ENCODE results near the gene SEMA6C. TPM values are rescaled to one million over a fixed set of nuclear protein-coding genes. Genes with fewer than 3 reads are reported as not detected.

SEMA6C gene
- total and polyA plus RNA-seq, 2 donors (not counting 1 experiment from before 2014, with no cell fraction given): 0.76 to 0.99 TPM

DNA sequence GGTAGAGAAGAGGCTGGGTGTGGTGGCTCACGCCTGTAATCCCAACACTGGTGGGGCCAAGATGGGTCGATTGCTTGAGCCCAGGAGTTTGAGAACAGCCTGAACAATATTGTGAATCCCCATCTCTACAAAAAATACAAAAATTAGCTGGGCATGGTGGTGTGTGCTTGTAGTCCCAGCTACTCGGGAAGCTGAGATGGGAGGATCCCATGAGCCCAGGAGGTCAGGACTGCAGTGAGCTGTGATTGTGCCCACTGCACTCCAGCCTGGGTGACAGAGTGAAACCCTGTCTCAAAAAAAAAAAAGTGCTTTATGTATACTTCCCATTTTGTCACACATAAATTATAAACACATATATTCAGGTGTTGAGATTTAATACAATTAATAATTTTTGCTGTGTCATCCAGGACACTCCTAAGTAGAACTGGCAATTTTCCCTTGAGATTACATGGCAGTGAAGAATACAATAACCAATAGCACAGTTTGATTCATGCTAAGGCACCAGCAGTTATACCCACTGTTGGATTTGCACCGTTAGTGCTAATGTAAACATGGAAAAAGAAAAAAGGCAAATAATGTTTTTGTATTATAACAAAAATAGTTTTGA is 60.4 kb downstream of the SEMA6C start:
- no peaks in the 10 kb centered on the region for H3K36me3 ChIP-seq (ENCODE audit: control insufficient read depth, insufficient read depth, low read length)
- H4K20me1 ChIP-seq (ENCODE audit: control insufficient read depth, extremely low read depth, insufficient read depth, low read length): no peaks in the 10 kb centered on the region
- no peaks in the 10 kb centered on the region for H3K9me3 ChIP-seq (ENCODE audit: control insufficient read depth, insufficient read depth, low read depth, low read length)
- DNase-seq (ENCODE audit: low read depth in 2 of 2): no peak
- H2AFZ ChIP-seq (ENCODE audit: low read length): no peak overlapping the region
- H3K4me2 ChIP-seq (ENCODE audit: extremely low read depth, insufficient read depth, low read length): no peak overlapping the region
- TF ChIP-seq, protein P1, sequence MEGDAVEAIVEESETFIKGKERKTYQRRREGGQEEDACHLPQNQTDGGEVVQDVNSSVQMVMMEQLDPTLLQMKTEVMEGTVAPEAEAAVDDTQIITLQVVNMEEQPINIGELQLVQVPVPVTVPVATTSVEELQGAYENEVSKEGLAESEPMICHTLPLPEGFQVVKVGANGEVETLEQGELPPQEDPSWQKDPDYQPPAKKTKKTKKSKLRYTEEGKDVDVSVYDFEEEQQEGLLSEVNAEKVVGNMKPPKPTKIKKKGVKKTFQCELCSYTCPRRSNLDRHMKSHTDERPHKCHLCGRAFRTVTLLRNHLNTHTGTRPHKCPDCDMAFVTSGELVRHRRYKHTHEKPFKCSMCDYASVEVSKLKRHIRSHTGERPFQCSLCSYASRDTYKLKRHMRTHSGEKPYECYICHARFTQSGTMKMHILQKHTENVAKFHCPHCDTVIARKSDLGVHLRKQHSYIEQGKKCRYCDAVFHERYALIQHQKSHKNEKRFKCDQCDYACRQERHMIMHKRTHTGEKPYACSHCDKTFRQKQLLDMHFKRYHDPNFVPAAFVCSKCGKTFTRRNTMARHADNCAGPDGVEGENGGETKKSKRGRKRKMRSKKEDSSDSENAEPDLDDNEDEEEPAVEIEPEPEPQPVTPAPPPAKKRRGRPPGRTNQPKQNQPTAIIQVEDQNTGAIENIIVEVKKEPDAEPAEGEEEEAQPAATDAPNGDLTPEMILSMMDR (conservative IDR thresholded peaks at IDR 0.05 in 1 of 2, IDR thresholded peaks at IDR 0.05 in 1 of 2; ENCODE audit: low read depth in 1 of 2, low read length in 2 of 2): no peak
- TF ChIP-seq EZH2 (IDR thresholded peaks at IDR 0.05; ENCODE audit: low read length, missing control alignments): no peak
- no peaks in the 10 kb centered on the region for H3K4me1 ChIP-seq (ENCODE audit: control insufficient read depth, extremely low read depth, insufficient read depth, low read length)
- no peak overlapping the region for H3K4me3 ChIP-seq (replicated peaks in 1 of 4; ENCODE audit: control extremely low read depth in 1 of 4, insufficient read depth in 1 of 4, low read depth in 3 of 4, low read length in 4 of 4)
- no peaks in the 10 kb centered on the region for H3K27me3 ChIP-seq (ENCODE audit: control insufficient read depth, insufficient read depth, low read length)
- no peak overlapping the region for H3K27ac ChIP-seq (ENCODE audit: insufficient read depth, low read length)
- no peaks in the 10 kb centered on the region for H3K79me2 ChIP-seq (ENCODE audit: control insufficient read depth, insufficient read depth, low read length)
- no peak overlapping the region for H3K9ac ChIP-seq (ENCODE audit: insufficient read depth, low read length)

Other genes with a start within 250 kb of the SEMA6C start
- 26.7 and 30.7 TPM in 2 replicates for gene SETDB1, start 220.3 kb downstream of the SEMA6C start, total RNA-seq
- 25.3 and 27.0 TPM in 2 replicates for gene SETDB1, start 220.3 kb downstream of the SEMA6C start, polyA plus RNA-seq
- 138 and 190 TPM in 2 replicates for gene CERS2, start 171.8 kb downstream of the SEMA6C start, total RNA-seq
- 201 and 254 TPM in 2 replicates for gene CERS2, start 171.8 kb downstream of the SEMA6C start, polyA plus RNA-seq
- gene ANXA9, start 164.3 kb downstream of the SEMA6C start, total RNA-seq: under 0.01 and 0.33 TPM in 2 replicates
- 0.03 and 0.07 TPM in 2 replicates for gene ANXA9, start 164.3 kb downstream of the SEMA6C start, polyA plus RNA-seq
- 9.2 and 17.3 TPM in 2 replicates for gene MINDY1, start 139.7 kb downstream of the SEMA6C start, total RNA-seq
- gene MINDY1, start 139.7 kb downstream of the SEMA6C start, polyA plus RNA-seq: 10.1 and 11.7 TPM in 2 replicates
- 6.3 and 7.2 TPM in 2 replicates for gene PRUNE1, start 138.2 kb downstream of the SEMA6C start, total RNA-seq
- gene PRUNE1, start 138.2 kb downstream of the SEMA6C start, polyA plus RNA-seq: 11.8 and 16.6 TPM in 2 replicates
- gene BNIPL, start 110.0 kb downstream of the SEMA6C start, total RNA-seq: under 0.01 and 0.33 TPM in 2 replicates
- 0.07 and 0.10 TPM in 2 replicates for gene BNIPL, start 110.0 kb downstream of the SEMA6C start, polyA plus RNA-seq
- 2.8 and 3.5 TPM in 2 replicates for gene C1orf56, start 98.9 kb downstream of the SEMA6C start, total RNA-seq
- 1.4 and 1.5 TPM in 2 replicates for gene C1orf56, start 98.9 kb downstream of the SEMA6C start, polyA plus RNA-seq
- 29.8 and 36.5 TPM in 2 replicates for gene CDC42SE1, start 87.0 kb downstream of the SEMA6C start, total RNA-seq
- 49.9 and 55.0 TPM in 2 replicates for gene CDC42SE1, start 87.0 kb downstream of the SEMA6C start, polyA plus RNA-seq
- 0.77 and 2.8 TPM in 2 replicates for gene MLLT11, start 86.2 kb downstream of the SEMA6C start, total RNA-seq
- gene MLLT11, start 86.2 kb downstream of the SEMA6C start, polyA plus RNA-seq: 7.2 and 10.4 TPM in 2 replicates
- gene GABPB2, start 75.9 kb downstream of the SEMA6C start, total RNA-seq: 12.8 and 13.9 TPM in 2 replicates
- 13.0 and 14.9 TPM in 2 replicates for gene GABPB2, start 75.9 kb downstream of the SEMA6C start, polyA plus RNA-seq
- not detected in 2 replicates for gene TNFAIP8L2, start 10.0 kb upstream of the SEMA6C start, total RNA-seq
- gene TNFAIP8L2, start 10.0 kb upstream of the SEMA6C start, polyA plus RNA-seq: not detected in 2 replicates
- gene LYSMD1, start 19.3 kb upstream of the SEMA6C start, total RNA-seq: 8.2 and 9.7 TPM in 2 replicates
- gene LYSMD1, start 19.3 kb upstream of the SEMA6C start, polyA plus RNA-seq: 3.6 and 4.6 TPM in 2 replicates
- 26.5 and 29.2 TPM in 2 replicates for gene SCNM1, start 19.5 kb upstream of the SEMA6C start, total RNA-seq
- 29.7 and 32.7 TPM in 2 replicates for gene SCNM1, start 19.5 kb upstream of the SEMA6C start, polyA plus RNA-seq
- gene TMOD4, start 29.4 kb upstream of the SEMA6C start, total RNA-seq: not detected in 2 replicates
- 0.41 and 0.53 TPM in 2 replicates for gene TMOD4, start 29.4 kb upstream of the SEMA6C start, polyA plus RNA-seq
- gene VPS72, start 43.6 kb upstream of the SEMA6C start, total RNA-seq: 42.9 and 47.5 TPM in 2 replicates
- 43.8 and 57.8 TPM in 2 replicates for gene VPS72, start 43.6 kb upstream of the SEMA6C start, polyA plus RNA-seq
- 61.4 and 80.9 TPM in 2 replicates for gene PIP5K1A, start 51.9 kb upstream of the SEMA6C start, total RNA-seq
- 108 and 118 TPM in 2 replicates for gene PIP5K1A, start 51.9 kb upstream of the SEMA6C start, polyA plus RNA-seq
- gene PSMD4, start 108.1 kb upstream of the SEMA6C start, total RNA-seq: 193 and 240 TPM in 2 replicates
- 210 and 282 TPM in 2 replicates for gene PSMD4, start 108.1 kb upstream of the SEMA6C start, polyA plus RNA-seq
- 8.2 and 11.7 TPM in 2 replicates for gene ZNF687, start 135.7 kb upstream of the SEMA6C start, total RNA-seq
- gene ZNF687, start 135.7 kb upstream of the SEMA6C start, polyA plus RNA-seq: 7.2 and 7.6 TPM in 2 replicates
- gene PI4KB, start 180.8 kb upstream of the SEMA6C start, total RNA-seq: 42.1 and 65.7 TPM in 2 replicates
- gene PI4KB, start 180.8 kb upstream of the SEMA6C start, polyA plus RNA-seq: 75.4 and 92.9 TPM in 2 replicates
- gene RFX5, start 200.6 kb upstream of the SEMA6C start, total RNA-seq: 21.6 and 35.5 TPM in 2 replicates
- gene RFX5, start 200.6 kb upstream of the SEMA6C start, polyA plus RNA-seq: 18.4 and 20.1 TPM in 2 replicates
- 59.6 and 65.9 TPM in 2 replicates for gene SELENBP1, start 226.1 kb upstream of the SEMA6C start, total RNA-seq
- gene SELENBP1, start 226.1 kb upstream of the SEMA6C start, polyA plus RNA-seq: 60.6 and 85.4 TPM in 2 replicates

All from fibroblast of lung (primary cell).